Endodermal cell (in vitro differentiated cells): ENCODE results near the gene PDILT. TPM values are rescaled to one million over a fixed set of nuclear protein-coding genes. Genes with fewer than 3 reads are reported as not detected.

Source experiments
- DNase-seq: peaks from one replicate; pipeline ENCODE4 v3.0.0-alpha.2; 2017
- H3K27ac ChIP-seq: 2 replicates; pipeline ENCODE4 v1.5.1; 2013; ENCODE audit warnings: mild to moderate bottlenecking, low read depth, low read length, moderate library complexity
- H3K27me3 ChIP-seq: 2 replicates; pipeline ENCODE4 v1.6.1; 2013; ENCODE audit warnings: mild to moderate bottlenecking, low read length, moderate library complexity; ENCODE audit not compliant: insufficient read depth, control insufficient read depth, poor library complexity, severe bottlenecking
- H3K36me3 ChIP-seq: 2 replicates; pipeline ENCODE4 v1.7.0; 2013; ENCODE audit warnings: mild to moderate bottlenecking, low read length, moderate library complexity; ENCODE audit not compliant: control insufficient read depth, insufficient read depth
- H3K4me1 ChIP-seq: one replicate; pipeline ENCODE4 v1.7.0; 2013; ENCODE audit warnings: low read length; ENCODE audit not compliant: control insufficient read depth, insufficient read depth
- H3K4me3 ChIP-seq: 2 replicates; pipeline ENCODE4 v1.5.1; 2013; ENCODE audit warnings: mild to moderate bottlenecking, low read length, moderate library complexity
- H3K9ac ChIP-seq: 2 replicates; pipeline ENCODE4 v1.6.1; 2013; ENCODE audit warnings: mild to moderate bottlenecking, low read length, moderate library complexity; ENCODE audit not compliant: poor library complexity, severe bottlenecking; ENCODE audit errors: extremely low read depth
- H3K9me3 ChIP-seq: 2 replicates; pipeline ENCODE4 v1.6.1; 2013; ENCODE audit warnings: mild to moderate bottlenecking, low read length, moderate library complexity; ENCODE audit not compliant: control insufficient read depth
- H3K27ac Mint-ChIP-seq: 2 replicates; pipeline ENCODE4 v1.8.0; 2020; ENCODE audit warnings: mixed read lengths
- H3K27me3 Mint-ChIP-seq: 2 replicates; pipeline ENCODE4 v1.8.0; 2021; ENCODE audit warnings: mild to moderate bottlenecking, mixed read lengths; ENCODE audit not compliant: insufficient read depth
- H3K36me3 Mint-ChIP-seq: 2 replicates; pipeline ENCODE4 v1.8.0; 2020; ENCODE audit warnings: low read depth, mixed read lengths
- H3K4me1 Mint-ChIP-seq: 2 replicates; pipeline ENCODE4 v1.8.0; 2020; ENCODE audit warnings: mixed read lengths
- H3K4me3 Mint-ChIP-seq: 2 replicates; pipeline ENCODE4 v1.8.0; 2020; ENCODE audit warnings: mild to moderate bottlenecking, moderate library complexity, mixed read lengths
- H3K9me3 Mint-ChIP-seq: 2 replicates; pipeline ENCODE4 v1.8.0; 2020; ENCODE audit warnings: mild to moderate bottlenecking, mixed read lengths
- WGBS, 2 experiments: methylation state at CpG; one replicate each; pipeline versions ENCODE4 v1.1.5 to v1.1.7; 2013; ENCODE audit warnings: missing lambda C conversion rate in 2 of 2, mixed read lengths in 1 of 2; ENCODE audit not compliant: insufficient coverage in 1 of 2, insufficient read length in 1 of 2; 5-methylcytosine and 5-hydroxymethylcytosine counted together
- total RNA-seq, 2 donors: library from RNA; stranded (reverse); fragmentation: NEBNext Ultra II Directional in 1 of 2; extraction: Animal tissue kit (Norgen Biotek cat#: 25700) in 1 of 2; gene quantifications; 2 replicates in 1 of 2; 3 replicates in 1 of 2; pipeline ENCODE4 v1.2.1, GENCODE V29; 2021
- TF ChIP-seq, protein P1 (sequence below): fragments of 200-600 bp; sonication (generic); conservative IDR thresholded peaks from 2 replicates; pipeline ENCODE4 v1.5.0; 2021; ENCODE audit warnings: antibody characterized with exemption, mild to moderate bottlenecking

Gene PDILT
- total RNA-seq, 2 donors from 2014 or later, result not detected

DNA sequence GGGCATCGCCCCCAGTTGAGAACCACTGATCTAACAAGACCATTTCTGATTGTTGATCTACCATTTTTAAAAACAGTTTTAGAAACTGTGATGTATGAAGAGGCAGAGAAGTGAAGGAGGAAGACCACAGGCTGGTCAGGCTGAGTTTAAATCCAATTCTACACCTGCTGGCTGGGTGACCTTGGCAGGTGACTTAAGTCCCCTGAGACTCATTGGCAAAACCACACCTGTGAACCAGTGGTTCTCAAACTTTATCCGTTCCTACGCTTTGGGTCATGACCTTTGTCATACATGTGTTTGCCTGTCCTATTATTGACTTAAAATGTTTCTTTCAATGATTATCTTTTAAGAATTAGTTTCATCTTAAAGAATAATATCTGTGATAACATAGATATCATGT is 79.5 kb downstream of the PDILT start:
- Mint-ChIP-seq H3K36me3 (no peaks in the 10 kb centered on the region), H3K9me3 (no peaks in the 10 kb centered on the region), H3K4me3 (no peak overlapping the region), H3K27me3 (peaks cover 19% of the 10 kb centered on the region), H3K4me1 (peaks cover 31% of the 10 kb centered on the region), H3K27ac (no peak overlapping the region)
- Histone ChIP-seq H3K9me3 (no peaks in the 10 kb centered on the region), H3K4me3 (no peak overlapping the region), H3K27me3 (no peaks in the 10 kb centered on the region), H3K4me1 (peaks cover 9% of the 10 kb centered on the region), H3K36me3 (no peaks in the 10 kb centered on the region), H3K27ac (no peak overlapping the region), H3K9ac (no peak overlapping the region)
- 77 to 80% methylated on average over 2 to 3 of the region's 3 CpGs for WGBS, 2 experiments
- TF ChIP-seq, protein P1, sequence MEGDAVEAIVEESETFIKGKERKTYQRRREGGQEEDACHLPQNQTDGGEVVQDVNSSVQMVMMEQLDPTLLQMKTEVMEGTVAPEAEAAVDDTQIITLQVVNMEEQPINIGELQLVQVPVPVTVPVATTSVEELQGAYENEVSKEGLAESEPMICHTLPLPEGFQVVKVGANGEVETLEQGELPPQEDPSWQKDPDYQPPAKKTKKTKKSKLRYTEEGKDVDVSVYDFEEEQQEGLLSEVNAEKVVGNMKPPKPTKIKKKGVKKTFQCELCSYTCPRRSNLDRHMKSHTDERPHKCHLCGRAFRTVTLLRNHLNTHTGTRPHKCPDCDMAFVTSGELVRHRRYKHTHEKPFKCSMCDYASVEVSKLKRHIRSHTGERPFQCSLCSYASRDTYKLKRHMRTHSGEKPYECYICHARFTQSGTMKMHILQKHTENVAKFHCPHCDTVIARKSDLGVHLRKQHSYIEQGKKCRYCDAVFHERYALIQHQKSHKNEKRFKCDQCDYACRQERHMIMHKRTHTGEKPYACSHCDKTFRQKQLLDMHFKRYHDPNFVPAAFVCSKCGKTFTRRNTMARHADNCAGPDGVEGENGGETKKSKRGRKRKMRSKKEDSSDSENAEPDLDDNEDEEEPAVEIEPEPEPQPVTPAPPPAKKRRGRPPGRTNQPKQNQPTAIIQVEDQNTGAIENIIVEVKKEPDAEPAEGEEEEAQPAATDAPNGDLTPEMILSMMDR, result no peak
- no peak for DNase-seq

DNA sequence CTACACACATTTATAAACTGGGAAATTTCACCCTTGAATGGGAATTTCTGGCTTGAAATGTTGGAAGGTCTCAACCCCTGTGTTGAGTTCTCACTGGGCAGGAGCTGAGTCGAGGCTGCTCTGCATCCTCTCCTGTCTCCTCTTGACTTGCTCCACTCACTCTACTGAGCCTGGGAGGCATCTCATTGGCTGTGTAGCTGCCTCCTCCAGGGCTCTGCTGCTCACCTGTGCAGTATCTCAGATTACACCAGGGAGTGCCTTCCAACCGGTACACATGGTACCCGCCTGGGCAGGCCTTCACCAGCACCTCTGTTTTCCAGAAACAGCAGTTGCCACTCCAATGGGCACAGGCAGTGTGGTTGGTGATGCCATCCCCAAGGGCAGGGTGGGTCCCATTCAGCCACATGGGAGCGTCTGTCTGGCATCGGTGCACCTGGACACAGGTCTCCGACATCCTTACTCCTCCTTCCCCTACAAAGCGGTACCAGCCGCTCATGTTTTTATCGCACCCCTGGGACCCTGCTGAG is 80.9 kb downstream of the PDILT start:
- peaks cover 31% of the 10 kb centered on the region for H3K4me1 Mint-ChIP-seq
- TF ChIP-seq, protein P1, result no peak
- Histone ChIP-seq H3K36me3 (no peaks in the 10 kb centered on the region), H3K27me3 (no peaks in the 10 kb centered on the region), H3K4me1 (peaks cover 9% of the 10 kb centered on the region), H3K9ac (no peak overlapping the region), H3K9me3 (no peaks in the 10 kb centered on the region), H3K4me3 (no peak overlapping the region), H3K27ac (no peak overlapping the region)
- no peak overlapping the region for H3K4me3 Mint-ChIP-seq
- 89 to 90% methylated on average over 3 to 9 of the region's 9 CpGs for WGBS, 2 experiments
- DNase-seq, result no peak
- H3K27me3 Mint-ChIP-seq, result peaks cover 23% of the 10 kb centered on the region
- no peak overlapping the region for H3K27ac Mint-ChIP-seq
- no peaks in the 10 kb centered on the region for H3K9me3 Mint-ChIP-seq
- no peaks in the 10 kb centered on the region for H3K36me3 Mint-ChIP-seq

DNA sequence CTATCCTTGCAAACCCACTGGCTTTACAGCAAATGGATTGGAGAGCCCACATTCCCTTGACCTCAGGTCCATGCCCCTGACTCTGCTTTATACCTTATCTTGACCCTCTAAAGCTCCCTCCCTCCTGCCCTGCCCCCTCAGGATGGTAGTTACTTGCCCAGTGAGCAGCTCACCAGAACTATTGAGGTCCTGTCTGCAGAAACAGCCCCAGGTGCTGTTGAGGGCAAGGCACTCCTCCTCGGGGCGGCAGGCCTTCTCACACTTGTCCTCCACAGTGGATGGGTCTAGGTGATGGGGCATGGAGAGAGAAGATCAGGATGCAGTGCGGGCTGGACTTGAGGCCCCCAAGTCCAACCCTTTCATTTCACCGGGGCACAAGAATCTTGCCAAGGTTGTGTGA is 81.8 kb downstream of the PDILT start:
- Histone ChIP-seq H3K27ac (no peak overlapping the region), H3K36me3 (no peaks in the 10 kb centered on the region), H3K4me3 (no peak overlapping the region), H3K9ac (no peak overlapping the region), H3K27me3 (no peaks in the 10 kb centered on the region), H3K9me3 (no peaks in the 10 kb centered on the region), H3K4me1 (peaks cover 9% of the 10 kb centered on the region)
- 95 to 97% methylated on average over 2 to 4 of the region's 4 CpGs for WGBS, 2 experiments
- Mint-ChIP-seq H3K36me3 (no peaks in the 10 kb centered on the region), H3K9me3 (no peaks in the 10 kb centered on the region), H3K27ac (no peak overlapping the region), H3K4me3 (no peak overlapping the region), H3K4me1 (peaks cover 25% of the 10 kb centered on the region), H3K27me3 (peaks cover 21% of the 10 kb centered on the region)
- no peak for DNase-seq
- TF ChIP-seq, protein P1, result no peak
